B cell (primary cell): ENCODE measurements around the gene FLNB. TPM values are rescaled to one million over a fixed set of nuclear protein-coding genes. Genes with fewer than 3 reads are reported as not detected.

ENCODE experiments used
- ATAC-seq: fragments of 200-7000 bp; cut with Tn5 transposase; one replicate; pipeline ENCODE4 v1.10.0; 2021; ENCODE audit warnings: low read depth, mild to moderate bottlenecking, moderate number of reproducible peaks, moderate library complexity
- CTCF ChIA-PET: fragments of 350-600 bp; sonication (Branson Sonifier 250); formaldehyde crosslinking; loops from one replicate; lab custom pipeline; 2021; ENCODE audit warnings: antibody characterized with exemption, inconsistent platforms; lab: Charles Lee
- POLR2A ChIA-PET: fragments of 350-600 bp; sonication (Branson Sonifier 250); formaldehyde crosslinking; loops from one replicate; lab custom pipeline; 2021; ENCODE audit warnings: antibody characterized with exemption; lab: Charles Lee
- DNase-seq: peaks from one replicate; pipeline ENCODE4 v3.0.0; 2013
- H2AFZ ChIP-seq: 2 replicates; pipeline ENCODE4 v1.6.1; 2012; ENCODE audit warnings: mild to moderate bottlenecking, low read depth, low read length; ENCODE audit not compliant: insufficient read depth, poor library complexity, severe bottlenecking
- H3K27ac ChIP-seq, 2 donors: 1 replicate in 1 of 2; 2 replicates in 1 of 2; pipeline ENCODE4 v1.5.1; 2012 to 2013; ENCODE audit warnings: low read length in 2 of 2, mild to moderate bottlenecking in 2 of 2, moderate library complexity in 1 of 2
- H3K27me3 ChIP-seq, 4 experiments: fragments of 200-600 bp in 1 of 4; sonication (generic) in 1 of 4; replicated peaks in 1 of 4; 1 replicate in 2 of 4; 2 replicates in 2 of 4; pipeline versions ENCODE4 v1.6.1 to v1.7.0; 2013 to 2016; ENCODE audit warnings: low read length in 3 of 4, mild to moderate bottlenecking in 2 of 4, mixed read lengths in 1 of 4, moderate library complexity in 1 of 4; ENCODE audit not compliant: insufficient read depth in 4 of 4, control insufficient read depth in 3 of 4; ENCODE audit errors: control extremely low read depth in 1 of 4
- H3K36me3 ChIP-seq, 2 experiments: replicated peaks in 1 of 2; 1 replicate in 1 of 2; 2 replicates in 1 of 2; pipeline versions ENCODE4 v1.6.1 to v1.7.1; 2013; ENCODE audit warnings: low read length in 1 of 2; ENCODE audit not compliant: insufficient read depth in 2 of 2, control insufficient read depth in 1 of 2; ENCODE audit errors: control extremely low read depth in 1 of 2, extremely low read depth in 1 of 2
- H3K4me1 ChIP-seq, 2 donors: fragments of 200-600 bp in 1 of 2; sonication (generic) in 1 of 2; 1 replicate in 1 of 2; 2 replicates in 1 of 2; pipeline versions ENCODE4 v1.5.1 to v1.6.1; 2013 to 2017; ENCODE audit warnings: low read length in 2 of 2; ENCODE audit not compliant: control insufficient read depth in 2 of 2, insufficient read depth in 2 of 2
- H3K4me2 ChIP-seq: replicated peaks from 2 replicates; pipeline ENCODE3; 2012; ENCODE audit warnings: mild to moderate bottlenecking, low read depth, low read length; ENCODE audit not compliant: poor library complexity, severe bottlenecking
- H3K4me3 ChIP-seq, 5 experiments: fragments of 200-600 bp in 1 of 5; sonication (generic) in 1 of 5; 1 replicate in 3 of 5; 2 replicates in 2 of 5; pipeline versions ENCODE4 v1.5.1 to v1.7.0; 2011 to 2016; ENCODE audit warnings: low read length in 4 of 5, mild to moderate bottlenecking in 4 of 5, low read depth in 2 of 5, control low read depth in 1 of 5, moderate library complexity in 1 of 5; ENCODE audit not compliant: insufficient read depth in 1 of 5; ENCODE audit errors: control extremely low read depth in 1 of 5, extremely low read depth in 1 of 5
- H3K79me2 ChIP-seq: fragments of 200-600 bp; sonication (generic); one replicate; pipeline ENCODE4 v1.6.0; 2016; ENCODE audit warnings: low read length; ENCODE audit not compliant: control insufficient read depth, insufficient read depth
- H3K9ac ChIP-seq: fragments of 200-600 bp; sonication (generic); 2 replicates; pipeline ENCODE4 v1.6.1; 2017; ENCODE audit warnings: mild to moderate bottlenecking, low read length, moderate library complexity
- H3K9me3 ChIP-seq, 3 donors: one replicate each; pipeline versions ENCODE4 v1.6.1 to v1.7.1; 2013; ENCODE audit warnings: low read length in 2 of 3; ENCODE audit not compliant: control insufficient read depth in 2 of 3, insufficient read depth in 1 of 3; ENCODE audit errors: control extremely low read depth in 1 of 3
- H4K20me1 ChIP-seq: 2 replicates; pipeline ENCODE4 v1.6.0; 2012; ENCODE audit warnings: mild to moderate bottlenecking, low read length; ENCODE audit not compliant: insufficient read depth, control insufficient read depth, poor library complexity, severe bottlenecking
- H3K27ac Mint-ChIP-seq: one replicate; pipeline ENCODE4 v1.8.0; 2021; ENCODE audit warnings: mixed read lengths
- H3K27me3 Mint-ChIP-seq: one replicate; pipeline ENCODE4 v1.8.0; 2021; ENCODE audit warnings: mixed read lengths
- H3K4me1 Mint-ChIP-seq: one replicate; pipeline ENCODE4 v1.8.0; 2021; ENCODE audit warnings: mixed read lengths
- H3K4me3 Mint-ChIP-seq: one replicate; pipeline ENCODE4 v1.8.0; 2021; ENCODE audit warnings: mixed read lengths
- H3K9me3 Mint-ChIP-seq: one replicate; pipeline ENCODE4 v1.8.0; 2022; ENCODE audit warnings: mixed read lengths; ENCODE audit not compliant: insufficient read depth
- EZH2 ChIP-seq: IDR thresholded peaks from 2 replicates; pipeline ENCODE4 v1.6.1; 2012; ENCODE audit warnings: borderline replicate concordance, low read depth, mild to moderate bottlenecking, moderate library complexity, low read length; ENCODE audit not compliant: insufficient read depth, poor library complexity, severe bottlenecking
- WGBS: methylation state at CpG from one replicate; pipeline ENCODE4 v1.1.5; 2013; ENCODE audit warnings: missing lambda C conversion rate; ENCODE audit not compliant: insufficient coverage; 5-methylcytosine and 5-hydroxymethylcytosine counted together
- intact Hi-C: fragments of 100-400 bp; cut with micrococcal nuclease; formaldehyde crosslinking; loops from one replicate; pipeline ENCODE4 v1.10.0; 2022
- polyA plus RNA-seq: library from polyadenylated mRNA; depleted of rRNA; stranded (reverse); fragments of >200 nt; gene quantifications from 2 replicates; pipeline ENCODE4 v1.2.3, GENCODE V29; 2012
- total RNA-seq, 2 donors: library from RNA; stranded (reverse); fragments of 120-200 nt in 1 of 2; gene quantifications; 1 replicate in 1 of 2; 2 replicates in 1 of 2; pipeline versions ENCODE4 v1.2.3 to v1.2.4, GENCODE V29; 2013 to 2022
- TF ChIP-seq, protein P1 (sequence below): fragments of 200-600 bp; IDR thresholded peaks from one replicate; pipeline ENCODE4 v1.8.0; 2022; ENCODE audit warnings: antibody characterized with exemption, mild to moderate bottlenecking

Gene FLNB
- total and polyA plus RNA-seq, 2 donors (not counting 1 experiment from before 2014, with no cell fraction given), result 25.5 to 28.3 TPM

- no peaks in the 10 kb centered on the region for H3K27me3 Mint-ChIP-seq
- no peaks in the 10 kb centered on the region for H3K4me1 Mint-ChIP-seq
- H3K4me3 ChIP-seq, result no peak overlapping the region
- DNase-seq (no peak), ATAC-seq (no peak)
- POLR2A ChIA-PET, result no interaction called here
- no peaks in the 10 kb centered on the region for H4K20me1 ChIP-seq
- TF ChIP-seq, protein P1, sequence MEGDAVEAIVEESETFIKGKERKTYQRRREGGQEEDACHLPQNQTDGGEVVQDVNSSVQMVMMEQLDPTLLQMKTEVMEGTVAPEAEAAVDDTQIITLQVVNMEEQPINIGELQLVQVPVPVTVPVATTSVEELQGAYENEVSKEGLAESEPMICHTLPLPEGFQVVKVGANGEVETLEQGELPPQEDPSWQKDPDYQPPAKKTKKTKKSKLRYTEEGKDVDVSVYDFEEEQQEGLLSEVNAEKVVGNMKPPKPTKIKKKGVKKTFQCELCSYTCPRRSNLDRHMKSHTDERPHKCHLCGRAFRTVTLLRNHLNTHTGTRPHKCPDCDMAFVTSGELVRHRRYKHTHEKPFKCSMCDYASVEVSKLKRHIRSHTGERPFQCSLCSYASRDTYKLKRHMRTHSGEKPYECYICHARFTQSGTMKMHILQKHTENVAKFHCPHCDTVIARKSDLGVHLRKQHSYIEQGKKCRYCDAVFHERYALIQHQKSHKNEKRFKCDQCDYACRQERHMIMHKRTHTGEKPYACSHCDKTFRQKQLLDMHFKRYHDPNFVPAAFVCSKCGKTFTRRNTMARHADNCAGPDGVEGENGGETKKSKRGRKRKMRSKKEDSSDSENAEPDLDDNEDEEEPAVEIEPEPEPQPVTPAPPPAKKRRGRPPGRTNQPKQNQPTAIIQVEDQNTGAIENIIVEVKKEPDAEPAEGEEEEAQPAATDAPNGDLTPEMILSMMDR, result no peak
- TF ChIP-seq EZH2, result no peak
- CTCF ChIA-PET, result interaction anchor here (1.1 kb wide), 2 partner anchors 26 to 29 kb away, joined by 3 to 4 read pairs; no protein-coding TSS in a partner anchor
- H3K27ac Mint-ChIP-seq, result no peak overlapping the region
- no peak overlapping the region for H3K4me3 Mint-ChIP-seq
- no peak overlapping the region for H3K4me2 ChIP-seq
- H3K79me2 ChIP-seq, result no peaks in the 10 kb centered on the region
- H3K27me3 ChIP-seq, result no peaks in the 10 kb centered on the region
- H3K9me3 ChIP-seq, result no peaks in the 10 kb centered on the region
- H3K9ac ChIP-seq, result no peak overlapping the region
- WGBS, result 100% methylated on average over 9 of the region's 9 CpGs
- H3K27ac ChIP-seq, result no peak overlapping the region
- intact Hi-C loops, result no loop called here
- H3K4me1 ChIP-seq, result no peaks in the 10 kb centered on the region
- H3K9me3 Mint-ChIP-seq, result no peaks in the 10 kb centered on the region
- peaks cover 0 to 48% of the 10 kb centered on the region in 2 experiments for H3K36me3 ChIP-seq
- no peak overlapping the region for H2AFZ ChIP-seq
Observed at GRCh38 chr3:58148049-58148448, 139.8 kb downstream of the FLNB start.

DNA sequence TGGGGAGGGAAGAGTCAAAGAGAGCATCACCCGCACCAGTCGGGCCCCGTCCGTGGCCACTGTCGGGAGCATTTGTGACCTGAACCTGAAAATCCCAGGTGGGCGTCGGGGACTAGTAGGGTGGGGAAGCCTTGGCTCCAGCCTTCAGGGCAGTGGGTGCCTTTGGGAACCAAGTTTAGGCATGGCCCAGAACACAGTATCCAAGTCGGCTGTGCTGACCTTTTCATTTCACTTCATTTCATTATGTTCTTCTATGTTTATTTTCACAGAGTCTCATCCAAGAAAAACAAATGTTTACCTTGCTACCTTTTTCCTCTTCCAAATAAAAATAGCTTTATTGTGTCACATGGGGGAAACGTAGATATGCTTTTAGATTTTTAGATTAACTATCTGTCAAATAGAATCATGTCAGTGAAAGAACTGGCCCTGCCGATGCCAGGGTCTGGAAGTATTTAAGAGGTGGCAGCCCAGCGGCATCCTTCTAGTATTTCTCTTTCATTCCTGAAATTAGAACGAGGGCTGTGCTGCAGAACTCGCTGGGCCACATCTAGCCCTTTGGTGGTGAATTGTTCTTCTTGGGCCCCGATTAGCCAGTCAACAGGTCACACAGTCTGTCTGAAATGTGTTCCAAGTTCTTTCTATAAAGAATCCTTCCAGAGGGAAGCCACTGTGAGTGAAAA lies 142.0 kb downstream of the FLNB start:
- Mint-ChIP-seq H3K4me1 (no peaks in the 10 kb centered on the region), H3K9me3 (no peaks in the 10 kb centered on the region), H3K27me3 (no peaks in the 10 kb centered on the region), H3K4me3 (no peak overlapping the region), H3K27ac (no peak overlapping the region)
- Histone ChIP-seq H3K4me1 (no peaks in the 10 kb centered on the region), H4K20me1 (no peaks in the 10 kb centered on the region), H3K27ac (no peak overlapping the region), H3K36me3 (peaks cover 0 to 53% of the 10 kb centered on the region in 2 experiments), H3K9me3 (no peaks in the 10 kb centered on the region), H3K9ac (no peak overlapping the region), H3K4me2 (no peak overlapping the region), H3K27me3 (no peaks in the 10 kb centered on the region), H3K4me3 (no peak overlapping the region), H3K79me2 (no peaks in the 10 kb centered on the region), H2AFZ (no peak overlapping the region)
- DNase-seq, result no peak
- POLR2A ChIA-PET, result no interaction called here
- WGBS, result 98% methylated on average over 11 of the region's 14 CpGs
- TF ChIP-seq, protein P1, result no peak
- TF ChIP-seq EZH2, result no peak
- no peak for ATAC-seq
- intact Hi-C loops, result no loop called here
- CTCF ChIA-PET, result no interaction called here
